ENCODE data around the gene SLC2A13.

DNA sequence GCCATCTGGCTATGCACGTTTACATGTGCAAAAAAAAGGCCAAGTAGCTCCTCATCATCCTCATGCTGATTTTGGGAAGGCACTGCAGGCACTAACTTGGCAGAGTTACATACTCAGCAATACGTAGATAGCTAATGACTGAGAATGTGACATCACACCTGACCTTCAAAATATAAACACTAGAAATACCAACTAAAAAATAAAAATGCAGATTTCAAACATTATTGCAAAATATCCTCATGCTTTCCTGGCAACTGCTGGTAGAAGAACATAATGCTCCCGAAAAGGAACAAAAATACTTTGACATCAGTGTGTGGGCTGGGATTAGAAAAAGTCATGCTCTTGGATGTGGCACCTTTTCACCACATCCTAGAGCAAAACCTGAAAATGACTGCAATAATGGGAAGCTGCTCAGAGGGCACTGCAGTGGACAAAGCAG lies 333.0 kb downstream of the SLC2A13 start:
- TF ChIP-seq CREB1 (CRISPR knock-in tag; IDR thresholded peaks at IDR 0.05) = no peak
- no peak for TF ChIP-seq ZNF416 (CRISPR knock-in tag; IDR thresholded peaks at IDR 0.05)
- TF ChIP-seq, protein P1, sequence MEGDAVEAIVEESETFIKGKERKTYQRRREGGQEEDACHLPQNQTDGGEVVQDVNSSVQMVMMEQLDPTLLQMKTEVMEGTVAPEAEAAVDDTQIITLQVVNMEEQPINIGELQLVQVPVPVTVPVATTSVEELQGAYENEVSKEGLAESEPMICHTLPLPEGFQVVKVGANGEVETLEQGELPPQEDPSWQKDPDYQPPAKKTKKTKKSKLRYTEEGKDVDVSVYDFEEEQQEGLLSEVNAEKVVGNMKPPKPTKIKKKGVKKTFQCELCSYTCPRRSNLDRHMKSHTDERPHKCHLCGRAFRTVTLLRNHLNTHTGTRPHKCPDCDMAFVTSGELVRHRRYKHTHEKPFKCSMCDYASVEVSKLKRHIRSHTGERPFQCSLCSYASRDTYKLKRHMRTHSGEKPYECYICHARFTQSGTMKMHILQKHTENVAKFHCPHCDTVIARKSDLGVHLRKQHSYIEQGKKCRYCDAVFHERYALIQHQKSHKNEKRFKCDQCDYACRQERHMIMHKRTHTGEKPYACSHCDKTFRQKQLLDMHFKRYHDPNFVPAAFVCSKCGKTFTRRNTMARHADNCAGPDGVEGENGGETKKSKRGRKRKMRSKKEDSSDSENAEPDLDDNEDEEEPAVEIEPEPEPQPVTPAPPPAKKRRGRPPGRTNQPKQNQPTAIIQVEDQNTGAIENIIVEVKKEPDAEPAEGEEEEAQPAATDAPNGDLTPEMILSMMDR (IDR thresholded peaks at IDR 0.05) = no peak
- TF ChIP-seq, protein P2, sequence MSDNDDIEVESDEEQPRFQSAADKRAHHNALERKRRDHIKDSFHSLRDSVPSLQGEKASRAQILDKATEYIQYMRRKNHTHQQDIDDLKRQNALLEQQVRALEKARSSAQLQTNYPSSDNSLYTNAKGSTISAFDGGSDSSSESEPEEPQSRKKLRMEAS (CRISPR knock-in tag; IDR thresholded peaks at IDR 0.05) = no peak
- no peak for TF ChIP-seq NR2C2 (CRISPR knock-in tag; IDR thresholded peaks at IDR 0.05)
- no peak for TF ChIP-seq ZNF263 (CRISPR knock-in tag; IDR thresholded peaks at IDR 0.05; ENCODE audit: low read depth)
- TF ChIP-seq, protein P3, sequence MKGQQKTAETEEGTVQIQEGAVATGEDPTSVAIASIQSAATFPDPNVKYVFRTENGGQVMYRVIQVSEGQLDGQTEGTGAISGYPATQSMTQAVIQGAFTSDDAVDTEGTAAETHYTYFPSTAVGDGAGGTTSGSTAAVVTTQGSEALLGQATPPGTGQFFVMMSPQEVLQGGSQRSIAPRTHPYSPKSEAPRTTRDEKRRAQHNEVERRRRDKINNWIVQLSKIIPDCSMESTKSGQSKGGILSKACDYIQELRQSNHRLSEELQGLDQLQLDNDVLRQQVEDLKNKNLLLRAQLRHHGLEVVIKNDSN (CRISPR knock-in tag; IDR thresholded peaks at IDR 0.05) = no peak
- no peak for TF ChIP-seq ZNF138 (CRISPR knock-in tag; conservative IDR thresholded peaks at IDR 0.05)
- no peak for TF ChIP-seq SMAD4 (CRISPR knock-in tag; IDR thresholded peaks at IDR 0.05)
